B cell (primary cell): ENCODE data around the gene CD14. TPM values are rescaled to one million over a fixed set of nuclear protein-coding genes. Genes with fewer than 3 reads are reported as not detected.

Experiments used
- ATAC-seq: fragments of 200-7000 bp; cut with Tn5 transposase; one replicate; pipeline ENCODE4 v1.10.0; 2021; ENCODE audit warnings: low read depth, mild to moderate bottlenecking, moderate number of reproducible peaks, moderate library complexity
- CTCF ChIA-PET: fragments of 350-600 bp; sonication (Branson Sonifier 250); formaldehyde crosslinking; loops from one replicate; lab custom pipeline; 2021; ENCODE audit warnings: antibody characterized with exemption, inconsistent platforms; lab: Charles Lee
- POLR2A ChIA-PET: fragments of 350-600 bp; sonication (Branson Sonifier 250); formaldehyde crosslinking; loops from one replicate; lab custom pipeline; 2021; ENCODE audit warnings: antibody characterized with exemption; lab: Charles Lee
- DNase-seq: peaks from one replicate; pipeline ENCODE4 v3.0.0; 2013
- H2AFZ ChIP-seq: 2 replicates; pipeline ENCODE4 v1.6.1; 2012; ENCODE audit warnings: mild to moderate bottlenecking, low read depth, low read length; ENCODE audit not compliant: insufficient read depth, poor library complexity, severe bottlenecking
- H3K27ac ChIP-seq, 2 donors: 1 replicate in 1 of 2; 2 replicates in 1 of 2; pipeline ENCODE4 v1.5.1; 2012 to 2013; ENCODE audit warnings: low read length in 2 of 2, mild to moderate bottlenecking in 2 of 2, moderate library complexity in 1 of 2
- H3K27me3 ChIP-seq, 4 experiments: fragments of 200-600 bp in 1 of 4; sonication (generic) in 1 of 4; replicated peaks in 1 of 4; 1 replicate in 2 of 4; 2 replicates in 2 of 4; pipeline versions ENCODE4 v1.6.1 to v1.7.0; 2013 to 2016; ENCODE audit warnings: low read length in 3 of 4, mild to moderate bottlenecking in 2 of 4, mixed read lengths in 1 of 4, moderate library complexity in 1 of 4; ENCODE audit not compliant: insufficient read depth in 4 of 4, control insufficient read depth in 3 of 4; ENCODE audit errors: control extremely low read depth in 1 of 4
- H3K36me3 ChIP-seq, 2 experiments: replicated peaks in 1 of 2; 1 replicate in 1 of 2; 2 replicates in 1 of 2; pipeline versions ENCODE4 v1.6.1 to v1.7.1; 2013; ENCODE audit warnings: low read length in 1 of 2; ENCODE audit not compliant: insufficient read depth in 2 of 2, control insufficient read depth in 1 of 2; ENCODE audit errors: control extremely low read depth in 1 of 2, extremely low read depth in 1 of 2
- H3K4me1 ChIP-seq, 2 donors: fragments of 200-600 bp in 1 of 2; sonication (generic) in 1 of 2; 1 replicate in 1 of 2; 2 replicates in 1 of 2; pipeline versions ENCODE4 v1.5.1 to v1.6.1; 2013 to 2017; ENCODE audit warnings: low read length in 2 of 2; ENCODE audit not compliant: control insufficient read depth in 2 of 2, insufficient read depth in 2 of 2
- H3K4me2 ChIP-seq: replicated peaks from 2 replicates; pipeline ENCODE3; 2012; ENCODE audit warnings: mild to moderate bottlenecking, low read depth, low read length; ENCODE audit not compliant: poor library complexity, severe bottlenecking
- H3K4me3 ChIP-seq, 5 experiments: fragments of 200-600 bp in 1 of 5; sonication (generic) in 1 of 5; 1 replicate in 3 of 5; 2 replicates in 2 of 5; pipeline versions ENCODE4 v1.5.1 to v1.7.0; 2011 to 2016; ENCODE audit warnings: low read length in 4 of 5, mild to moderate bottlenecking in 4 of 5, low read depth in 2 of 5, control low read depth in 1 of 5, moderate library complexity in 1 of 5; ENCODE audit not compliant: insufficient read depth in 1 of 5; ENCODE audit errors: control extremely low read depth in 1 of 5, extremely low read depth in 1 of 5
- H3K79me2 ChIP-seq: fragments of 200-600 bp; sonication (generic); one replicate; pipeline ENCODE4 v1.6.0; 2016; ENCODE audit warnings: low read length; ENCODE audit not compliant: control insufficient read depth, insufficient read depth
- H3K9ac ChIP-seq: fragments of 200-600 bp; sonication (generic); 2 replicates; pipeline ENCODE4 v1.6.1; 2017; ENCODE audit warnings: mild to moderate bottlenecking, low read length, moderate library complexity
- H3K9me3 ChIP-seq, 3 donors: one replicate each; pipeline versions ENCODE4 v1.6.1 to v1.7.1; 2013; ENCODE audit warnings: low read length in 2 of 3; ENCODE audit not compliant: control insufficient read depth in 2 of 3, insufficient read depth in 1 of 3; ENCODE audit errors: control extremely low read depth in 1 of 3
- H4K20me1 ChIP-seq: 2 replicates; pipeline ENCODE4 v1.6.0; 2012; ENCODE audit warnings: mild to moderate bottlenecking, low read length; ENCODE audit not compliant: insufficient read depth, control insufficient read depth, poor library complexity, severe bottlenecking
- H3K27ac Mint-ChIP-seq: one replicate; pipeline ENCODE4 v1.8.0; 2021; ENCODE audit warnings: mixed read lengths
- H3K27me3 Mint-ChIP-seq: one replicate; pipeline ENCODE4 v1.8.0; 2021; ENCODE audit warnings: mixed read lengths
- H3K4me1 Mint-ChIP-seq: one replicate; pipeline ENCODE4 v1.8.0; 2021; ENCODE audit warnings: mixed read lengths
- H3K4me3 Mint-ChIP-seq: one replicate; pipeline ENCODE4 v1.8.0; 2021; ENCODE audit warnings: mixed read lengths
- H3K9me3 Mint-ChIP-seq: one replicate; pipeline ENCODE4 v1.8.0; 2022; ENCODE audit warnings: mixed read lengths; ENCODE audit not compliant: insufficient read depth
- CTCF ChIP-seq: fragments of 200-600 bp; IDR thresholded peaks from one replicate; pipeline ENCODE4 v1.8.0; 2022; ENCODE audit warnings: antibody characterized with exemption, mild to moderate bottlenecking
- EZH2 ChIP-seq: IDR thresholded peaks from 2 replicates; pipeline ENCODE4 v1.6.1; 2012; ENCODE audit warnings: borderline replicate concordance, low read depth, mild to moderate bottlenecking, moderate library complexity, low read length; ENCODE audit not compliant: insufficient read depth, poor library complexity, severe bottlenecking
- WGBS: methylation state at CpG from one replicate; pipeline ENCODE4 v1.1.5; 2013; ENCODE audit warnings: missing lambda C conversion rate; ENCODE audit not compliant: insufficient coverage; 5-methylcytosine and 5-hydroxymethylcytosine counted together
- intact Hi-C: fragments of 100-400 bp; cut with micrococcal nuclease; formaldehyde crosslinking; loops from one replicate; pipeline ENCODE4 v1.10.0; 2022
- polyA plus RNA-seq: library from polyadenylated mRNA; depleted of rRNA; stranded (reverse); fragments of >200 nt; gene quantifications from 2 replicates; pipeline ENCODE4 v1.2.3, GENCODE V29; 2012
- total RNA-seq, 2 donors: library from RNA; stranded (reverse); fragments of 120-200 nt in 1 of 2; gene quantifications; 1 replicate in 1 of 2; 2 replicates in 1 of 2; pipeline versions ENCODE4 v1.2.3 to v1.2.4, GENCODE V29; 2013 to 2022

The CD14 gene
- total and polyA plus RNA-seq, 2 donors (not counting 1 experiment from before 2014, with no cell fraction given), result 1.8 to 11.4 TPM

- Mint-ChIP-seq H3K9me3 (peaks cover 3% of the 10 kb centered on the region), H3K4me1 (peaks cover 21% of the 10 kb centered on the region), H3K27me3 (peaks cover 20% of the 10 kb centered on the region), H3K4me3 (peak overlapping the region; percentile 95), H3K27ac (no peak overlapping the region)
- H3K27me3 ChIP-seq, result peaks cover 0 to 37% (median 14%) of the 10 kb centered on the region in 4 experiments
- peak overlapping the region; percentile 71 for H3K9ac ChIP-seq
- CTCF ChIA-PET, result interaction anchor here (0.9 to 1.2 kb wide), 4 partner anchors 11 to 259 kb away, joined by 3 to 4 read pairs (median 4); partner anchors contain the start of gene EIF4EBP3
- WGBS, result 21% methylated on average over 36 of the region's 36 CpGs
- H3K4me3 ChIP-seq, result peak overlapping the region; percentile 61 to 67 (median 66)
- intact Hi-C loops, result no loop called here
- no peak overlapping the region for H3K27ac ChIP-seq
- H3K36me3 ChIP-seq, result no peaks in the 10 kb centered on the region
- no peaks in the 10 kb centered on the region for H4K20me1 ChIP-seq
- no peaks in the 10 kb centered on the region for H3K79me2 ChIP-seq
- no peak for TF ChIP-seq EZH2
- no peak for TF ChIP-seq CTCF
- DNase-seq, result no peak
- ATAC-seq, result peak; percentile 57
- peaks cover 0 to 13% (median 8%) of the 10 kb centered on the region in 3 donors for H3K9me3 ChIP-seq
- POLR2A ChIA-PET, result interaction anchor here (1.2 to 1.6 kb wide), 2 partner anchors 16 to 85 kb away, joined by 4 read pairs; partner anchors contain the start of genes EIF4EBP3, IK and NDUFA2
- H3K4me1 ChIP-seq, result peaks cover 16 to 19% of the 10 kb centered on the region in 2 donors
- peak overlapping the region; percentile 93 for H3K4me2 ChIP-seq
- peak overlapping the region; percentile 95 for H2AFZ ChIP-seq
Measured at GRCh38 chr5:140631831-140632365, 1.1 kb downstream of the CD14 start.

GRCh38 chr5:140631036-140631417 lies 1.9 kb downstream of the CD14 start:
- Histone ChIP-seq H3K4me2 (no peak overlapping the region), H3K9me3 (peaks cover 0 to 13% (median 8%) of the 10 kb centered on the region in 3 donors), H3K36me3 (no peaks in the 10 kb centered on the region), H3K27ac (no peak overlapping the region), H3K9ac (no peak overlapping the region), H2AFZ (no peak overlapping the region), H3K79me2 (no peaks in the 10 kb centered on the region), H3K4me1 (peaks cover 16 to 19% of the 10 kb centered on the region in 2 donors), H3K27me3 (peaks cover 0 to 37% (median 14%) of the 10 kb centered on the region in 4 experiments), H3K4me3 (peak overlapping the region in 1 of 5 experiments; percentile 38), H4K20me1 (no peaks in the 10 kb centered on the region)
- Mint-ChIP-seq H3K27ac (no peak overlapping the region), H3K4me3 (peak overlapping the region; percentile 59), H3K27me3 (peaks cover 22% of the 10 kb centered on the region), H3K4me1 (peaks cover 21% of the 10 kb centered on the region), H3K9me3 (peaks cover 3% of the 10 kb centered on the region)
- DNase-seq, result no peak
- intact Hi-C loops, result no loop called here
- 90% methylated on average over 4 of the region's 4 CpGs for WGBS
- POLR2A ChIA-PET, result no interaction called here
- CTCF ChIA-PET, result interaction anchor here (1.2 kb wide), 1 partner anchor 78 kb away, joined by 4 read pairs; no protein-coding TSS in a partner anchor
- TF ChIP-seq EZH2 (no peak), CTCF (no peak)
- ATAC-seq, result no peak
